ENCODE results near the gene HLCS.

- TF ChIP-seq POLR2AphosphoS5 (IDR thresholded peaks at IDR 0.05; ENCODE audit: low read depth, low read length), result no peak
- no peak for TF ChIP-seq POLR2A (IDR thresholded peaks at IDR 0.05; ENCODE audit: low read depth, low read length)
- TF ChIP-seq TAF1 (IDR thresholded peaks at IDR 0.05; ENCODE audit: borderline replicate concordance, low read depth, low read length), result no peak
Measured at GRCh38 chr21:36955783-36956182, 10.7 kb downstream of the HLCS start.

Data from GM12892 (cell line).